Measurements from ENCODE around the gene SPDYA. TPM values are rescaled to one million over a fixed set of nuclear protein-coding genes. Genes with fewer than 3 reads are reported as not detected.

SPDYA gene
- total and polyA plus RNA-seq, 2 of the 13 experiments (the other 11 are each of a cell fraction or from before 2014, with no cell fraction given), result 0.32 to 0.75 TPM

DNA sequence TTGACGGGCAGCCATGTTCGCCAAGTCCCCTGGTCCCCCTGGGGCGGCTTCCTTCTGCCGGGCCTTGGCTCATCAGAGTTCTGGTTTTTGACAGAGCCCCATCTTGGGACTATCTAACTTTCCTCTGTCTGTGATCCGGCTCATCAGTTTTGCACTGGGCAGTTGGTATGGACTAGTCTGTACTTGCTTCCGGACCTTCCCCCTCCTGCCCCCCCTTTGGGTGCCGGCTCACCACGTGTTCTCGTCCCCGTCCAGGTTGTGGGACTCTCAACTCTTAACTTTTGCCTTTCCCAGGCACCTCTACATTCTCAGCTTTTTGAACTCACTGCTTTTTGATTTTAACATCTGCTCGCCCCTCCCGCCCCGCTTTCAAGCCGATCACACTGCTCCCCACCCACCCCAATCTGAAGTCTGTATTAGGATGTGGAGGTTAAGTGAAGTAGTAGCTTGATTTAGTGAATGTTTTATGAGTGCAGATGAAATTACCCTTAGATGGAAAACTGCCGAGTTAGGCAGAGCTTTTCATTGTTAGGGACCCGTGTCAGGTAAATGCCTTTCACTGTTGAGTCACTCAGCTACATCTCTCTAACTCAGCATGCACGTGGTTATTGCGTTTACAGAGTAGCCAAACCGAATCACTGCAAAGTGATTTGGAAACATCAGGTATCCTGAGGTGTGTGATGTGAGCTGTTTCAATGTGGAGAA lies 84.7 kb downstream of the SPDYA start:
- in situ Hi-C loops (cut with HindIII; ENCODE audit: extremely low pct_ligation_motif_present, low pct_unique_long_range_greater_than_20kb), result no loop called here
- WGBS (ENCODE audit: low lambda C conversion rate), result under 1% methylated on average over 15 of the region's 19 CpGs
- peak overlapping the region; percentile 82 to 100 (median 91) for H3K4me3 ChIP-seq (replicated peaks in 1 of 3; ENCODE audit: insufficient read depth in 1 of 3, low read depth in 2 of 3, low read length in 3 of 3)
- intact Hi-C loops (cut with micrococcal nuclease; ENCODE audit: unreplicated experiment), result no loop called here
- peak overlapping the region; percentile 85 for H3K4me2 ChIP-seq (ENCODE audit: low read depth, low read length)
- H3K27me3 ChIP-seq (ENCODE audit: control insufficient read depth in 1 of 2, insufficient read depth in 2 of 2, low read length in 2 of 2), result no peaks in the 10 kb centered on the region; a peak in 1 of 5 replicates
- H3K36me3 ChIP-seq (replicated peaks in 1 of 2; ENCODE audit: control insufficient read depth in 1 of 2, insufficient read depth in 2 of 2, low read length in 2 of 2), result no peaks in the 10 kb centered on the region; a peak in 2 of 5 replicates
- ChIA-PET POLR2A (interaction anchor here (1.2 to 3.8 kb wide), 6 partner anchors 9 to 144 kb away, joined by 3 to 52 read pairs (median 9); partner anchors contain the start of genes PPP1CB and TRMT61B), CTCF (ENCODE audit: low intra/inter-chr PET ratio, low total read pairs) (no interaction called here)
- H3K9me3 ChIP-seq (ENCODE audit: low read length), result no peaks in the 10 kb centered on the region
- peaks cover 43% of the 10 kb centered on the region for H3K4me1 ChIP-seq (ENCODE audit: insufficient read depth, low read length)
- DNase-seq (ENCODE audit: low spot score) (peak; percentile 54), FAIRE-seq (no peak), ATAC-seq (no peak; the same call in 1 of the 3 replicates)
- peak overlapping the region; percentile 100 for H3K9ac ChIP-seq (ENCODE audit: insufficient read depth, low read depth, low read length)
- H2AFZ ChIP-seq (ENCODE audit: low read length), result no peak overlapping the region
- peaks cover 54% of the 10 kb centered on the region for H4K20me1 ChIP-seq (ENCODE audit: insufficient read depth, low read length)
- peaks cover 60% of the 10 kb centered on the region for H3K79me2 ChIP-seq (ENCODE audit: insufficient read depth, low read length)
- H3K27ac ChIP-seq (ENCODE audit: extremely low read length, insufficient read depth, low read length), result peak overlapping the region; percentile 90
- BruUV-seq (replicated peaks), result no TSS peak
- TF ChIP-seq ASH2L (IDR thresholded peaks at IDR 0.05; ENCODE audit: insufficient read length, low read depth, low read length), result peak; percentile 79
- no peak for TF ChIP-seq GTF2F1 (IDR thresholded peaks at IDR 0.05; ENCODE audit: low read length)
- TF ChIP-seq ZSCAN12 (CRISPR knock-in tag; IDR thresholded peaks at IDR 0.05), result no peak
- no peak for TF ChIP-seq ZKSCAN8 (CRISPR knock-in tag; IDR thresholded peaks at IDR 0.05; ENCODE audit: borderline replicate concordance)
- 0 out of 2 replicates have a peak, but pooled peaks have one; percentile 28 for TF ChIP-seq SNAI1 (CRISPR knock-in tag; IDR thresholded peaks at IDR 0.05; ENCODE audit: borderline replicate concordance)
- TF ChIP-seq MAX (IDR thresholded peaks at IDR 0.05), result peak; percentile 87
- TF ChIP-seq TBX3 (IDR thresholded peaks at IDR 0.05; ENCODE audit: borderline replicate concordance), result no peak
- TF ChIP-seq CEBPB (IDR thresholded peaks at IDR 0.05; ENCODE audit: borderline replicate concordance, low read depth, low read length), result 0 out of 2 replicates have a peak, but pooled peaks have one; percentile 12
- TF ChIP-seq, protein P1, sequence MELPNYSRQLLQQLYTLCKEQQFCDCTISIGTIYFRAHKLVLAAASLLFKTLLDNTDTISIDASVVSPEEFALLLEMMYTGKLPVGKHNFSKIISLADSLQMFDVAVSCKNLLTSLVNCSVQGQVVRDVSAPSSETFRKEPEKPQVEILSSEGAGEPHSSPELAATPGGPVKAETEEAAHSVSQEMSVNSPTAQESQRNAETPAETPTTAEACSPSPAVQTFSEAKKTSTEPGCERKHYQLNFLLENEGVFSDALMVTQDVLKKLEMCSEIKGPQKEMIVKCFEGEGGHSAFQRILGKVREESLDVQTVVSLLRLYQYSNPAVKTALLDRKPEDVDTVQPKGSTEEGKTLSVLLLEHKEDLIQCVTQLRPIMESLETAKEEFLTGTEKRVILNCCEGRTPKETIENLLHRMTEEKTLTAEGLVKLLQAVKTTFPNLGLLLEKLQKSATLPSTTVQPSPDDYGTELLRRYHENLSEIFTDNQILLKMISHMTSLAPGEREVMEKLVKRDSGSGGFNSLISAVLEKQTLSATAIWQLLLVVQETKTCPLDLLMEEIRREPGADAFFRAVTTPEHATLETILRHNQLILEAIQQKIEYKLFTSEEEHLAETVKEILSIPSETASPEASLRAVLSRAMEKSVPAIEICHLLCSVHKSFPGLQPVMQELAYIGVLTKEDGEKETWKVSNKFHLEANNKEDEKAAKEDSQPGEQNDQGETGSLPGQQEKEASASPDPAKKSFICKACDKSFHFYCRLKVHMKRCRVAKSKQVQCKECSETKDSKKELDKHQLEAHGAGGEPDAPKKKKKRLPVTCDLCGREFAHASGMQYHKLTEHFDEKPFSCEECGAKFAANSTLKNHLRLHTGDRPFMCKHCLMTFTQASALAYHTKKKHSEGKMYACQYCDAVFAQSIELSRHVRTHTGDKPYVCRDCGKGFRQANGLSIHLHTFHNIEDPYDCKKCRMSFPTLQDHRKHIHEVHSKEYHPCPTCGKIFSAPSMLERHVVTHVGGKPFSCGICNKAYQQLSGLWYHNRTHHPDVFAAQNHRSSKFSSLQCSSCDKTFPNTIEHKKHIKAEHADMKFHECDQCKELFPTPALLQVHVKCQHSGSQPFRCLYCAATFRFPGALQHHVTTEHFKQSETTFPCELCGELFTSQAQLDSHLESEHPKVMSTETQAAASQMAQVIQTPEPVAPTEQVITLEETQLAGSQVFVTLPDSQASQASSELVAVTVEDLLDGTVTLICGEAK (IDR thresholded peaks at IDR 0.05), result no peak
- TF ChIP-seq, protein P1 (CRISPR knock-in tag; IDR thresholded peaks at IDR 0.05), result 0 out of 2 replicates have a peak, but pooled peaks have one; percentile 4
- TF ChIP-seq, protein P2, sequence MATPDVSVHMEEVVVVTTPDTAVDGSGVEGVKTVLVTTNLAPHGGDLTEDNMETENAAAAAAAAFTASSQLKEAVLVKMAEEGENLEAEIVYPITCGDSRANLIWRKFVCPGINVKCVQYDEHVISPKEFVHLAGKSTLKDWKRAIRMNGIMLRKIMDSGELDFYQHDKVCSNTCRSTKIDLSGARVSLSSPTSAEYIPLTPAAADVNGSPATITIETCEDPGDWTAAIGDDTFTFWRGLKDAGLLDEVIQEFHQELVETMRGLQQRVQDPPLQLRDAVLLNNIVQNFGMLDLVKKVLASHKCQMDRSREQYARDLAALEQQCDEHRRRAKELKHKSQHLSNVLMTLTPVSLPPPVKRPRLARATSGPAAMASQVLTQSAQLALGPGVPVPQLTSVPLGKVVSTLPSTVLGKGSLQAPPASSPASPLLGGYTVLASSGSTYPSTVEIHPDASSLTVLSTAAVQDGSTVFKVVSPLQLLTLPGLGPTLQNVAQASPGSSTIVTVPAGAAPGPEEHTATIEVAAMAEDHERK (CRISPR knock-in tag; IDR thresholded peaks at IDR 0.05; ENCODE audit: low read depth), result 0 out of 2 replicates have a peak, but pooled peaks have one; percentile 13
- TF ChIP-seq MXI1 (IDR thresholded peaks at IDR 0.05; ENCODE audit: borderline replicate concordance, low read depth, low read length), result peak; percentile 70; the same call in 2 of the 3 replicates
- TF ChIP-seq HNRNPH1 (optimal IDR thresholded peaks at IDR 0.05; ENCODE audit: low read depth, low read length), result no peak

Data from HepG2 (cell line).